Ramos (cell line): Measurements from ENCODE around the gene NAPEPLD.

Source experiments
- in situ Hi-C: fragments of 300-500 bp; cut with MboI; formaldehyde crosslinking; loops from one replicate; pipeline ENCODE4 v1.14.3; 2022; ENCODE audit warnings: low sequenced_read_pairs; ENCODE audit not compliant: unreplicated experiment

The NAPEPLD gene

GRCh38 chr7:103074519-103075336 is 74.2 kb downstream of the NAPEPLD start, which contains the start of the genes ARMC10 and FBXL13:
Gene ARMC10 (plus strand): TSS chr7:103075140. CDS start chr7:103075273, 133 bp downstream.
Gene FBXL13 (minus strand): TSS chr7:103074796.
- in situ Hi-C loops: loop anchor here (25.0 kb wide), 1 partner anchor 312 kb away; no protein-coding TSS in a partner anchor

GRCh38 chr7:103073989-103074518 is 74.8 kb downstream of the NAPEPLD start:
- in situ Hi-C loops: loop anchor here (25.0 kb wide), 1 partner anchor 312 kb away; no protein-coding TSS in a partner anchor

GRCh38 chr7:103071000-103071399 is 77.9 kb downstream of the NAPEPLD start:
- in situ Hi-C loops: loop anchor here (25.0 kb wide), 1 partner anchor 309 kb away; no protein-coding TSS in a partner anchor

- in situ Hi-C loops: loop anchor here (25.0 kb wide), 1 partner anchor 306 kb away; no protein-coding TSS in a partner anchor
These were observed 80.2 kb downstream of the NAPEPLD start for GRCh38 chr7:103068414-103069403.

- in situ Hi-C loops: loop anchor here (25.0 kb wide), 1 partner anchor 303 kb away; no protein-coding TSS in a partner anchor
These were observed 83.2 kb downstream of the NAPEPLD start for GRCh38 chr7:103065667-103066066.

GRCh38 chr7:103063895-103064294 is 85.0 kb downstream of the NAPEPLD start:
- in situ Hi-C loops: loop anchor here (25.0 kb wide), 1 partner anchor 302 kb away; no protein-coding TSS in a partner anchor

GRCh38 chr7:103059471-103059870 is 89.4 kb downstream of the NAPEPLD start:
- in situ Hi-C loops: loop anchor here (25.0 kb wide), 1 partner anchor 297 kb away; no protein-coding TSS in a partner anchor

GRCh38 chr7:103058122-103058521 is 90.8 kb downstream of the NAPEPLD start:
- in situ Hi-C loops: loop anchor here (25.0 kb wide), 1 partner anchor 296 kb away; no protein-coding TSS in a partner anchor

GRCh38 chr7:103056006-103056405 is 92.9 kb downstream of the NAPEPLD start:
- in situ Hi-C loops: loop anchor here (25.0 kb wide), 1 partner anchor 294 kb away; no protein-coding TSS in a partner anchor

- in situ Hi-C loops: loop anchor here (25.0 kb wide), 1 partner anchor 289 kb away; no protein-coding TSS in a partner anchor
These were observed 97.4 kb downstream of the NAPEPLD start for GRCh38 chr7:103051519-103051918.
